K562 (cell line): ENCODE measurements around the gene ERN1. TPM values are rescaled to one million over a fixed set of nuclear protein-coding genes. Genes with fewer than 3 reads are reported as not detected.

Experiments
- BCOR ChIP-seq: fragments of 450-650 bp; IDR thresholded peaks from 2 replicates; pipeline ENCODE4 v1.6.1; 2016
- CHD7 ChIP-seq: fragments of 200-600 bp; sonication (generic); IDR thresholded peaks from one replicate; pipeline ENCODE4 v1.6.1; 2012; ENCODE audit warnings: mild to moderate bottlenecking, low read depth, low read length, inconsistent platforms
- EP300 ChIP-seq: IDR thresholded peaks from 2 replicates; pipeline ENCODE4 v1.6.1; 2012; ENCODE audit warnings: low read length, improper control_type of control experiment
- FOSL1 ChIP-seq: fragments of 200-800 bp; sonication (Bioruptor generic); conservative IDR thresholded peaks from 2 replicates; pipeline ENCODE4 v1.6.1; 2016; ENCODE audit warnings: missing genetic modification characterization, missing compliant biosample characterization
- GTF2A2 ChIP-seq: IDR thresholded peaks from 2 replicates; pipeline ENCODE4 v1.6.1; 2016; ENCODE audit warnings: mild to moderate bottlenecking, missing genetic modification characterization, missing compliant biosample characterization
- IRF9 ChIP-seq: fragments of 450-650 bp; IDR thresholded peaks from 2 replicates; pipeline ENCODE4 v1.6.1; 2016; ENCODE audit warnings: missing biosample characterization, missing genetic modification characterization
- KDM4B ChIP-seq, 2 experiments: fragments of 450-650 bp in 1 of 2; sonication (generic) in 1 of 2; IDR thresholded peaks; 2 replicates each; pipeline ENCODE4 v1.6.1; 2016 to 2017; ENCODE audit warnings: borderline replicate concordance in 2 of 2, antibody characterized with exemption in 1 of 2, low read depth in 1 of 2, mild to moderate bottlenecking in 1 of 2
- MCM7 ChIP-seq, 2 experiments: fragments of 450-650 bp; IDR thresholded peaks; 2 replicates each; pipeline ENCODE4 v1.6.1; 2016 to 2018
- NFE2L1 ChIP-seq: fragments of 450-650 bp; IDR thresholded peaks from 2 replicates; pipeline ENCODE4 v1.6.1; 2016; ENCODE audit warnings: missing genetic modification characterization, low read depth, mild to moderate bottlenecking, missing compliant biosample characterization, moderate library complexity, borderline replicate concordance
- POLR3A ChIP-seq: IDR thresholded peaks from 2 replicates; pipeline ENCODE4 v1.6.1; 2011; ENCODE audit warnings: borderline replicate concordance, mild to moderate bottlenecking, moderate library complexity; ENCODE audit not compliant: insufficient read length, insufficient read depth; ENCODE audit errors: extremely low read depth
- SIX5 ChIP-seq, 2 experiments: IDR thresholded peaks; 2 replicates each; pipeline ENCODE4 v1.6.1; 2011; ENCODE audit warnings: low read length in 2 of 2, borderline replicate concordance in 1 of 2, low read depth in 1 of 2, mild to moderate bottlenecking in 1 of 2, moderate library complexity in 1 of 2; ENCODE audit not compliant: insufficient read depth in 1 of 2
- TCF7L2 ChIP-seq: fragments of 150-350 bp; IDR thresholded peaks from 2 replicates; pipeline ENCODE4 v1.6.1; 2016; ENCODE audit warnings: low read depth, mild to moderate bottlenecking, low read length, moderate library complexity
- XRCC5 ChIP-seq: fragments of 200-400 bp; formaldehyde crosslinking; IDR thresholded peaks from 2 replicates; pipeline ENCODE4 v1.6.1; 2017; ENCODE audit warnings: low read depth, mild to moderate bottlenecking, low read length
- ZNF124 ChIP-seq: sonication (generic); formaldehyde crosslinking; IDR thresholded peaks from 2 replicates; pipeline ENCODE4 v1.8.1; 2022; ENCODE audit warnings: missing genetic modification reagents
- ZNF133 ChIP-seq: fragments of 250-450 bp; sonication (Bioruptor Pico); IDR thresholded peaks from 2 replicates; pipeline ENCODE4 v1.4.0; 2020; ENCODE audit warnings: mild to moderate bottlenecking
- ZNF140 ChIP-seq: fragments of 250-450 bp; sonication (Bioruptor Pico); IDR thresholded peaks from 2 replicates; pipeline ENCODE4 v1.8.0; 2021; ENCODE audit warnings: moderate library complexity, mild to moderate bottlenecking, inconsistent platforms
- ZNF316 ChIP-seq: fragments of 450-650 bp; IDR thresholded peaks from 2 replicates; pipeline ENCODE4 v1.6.1; 2016
- ZNF764 ChIP-seq: fragments of 250-450 bp; sonication (Bioruptor Pico); IDR thresholded peaks from 2 replicates; pipeline ENCODE4 v1.4.0; 2020; ENCODE audit warnings: low read depth, mild to moderate bottlenecking, moderate library complexity
- ZZZ3 ChIP-seq: fragments of 450-650 bp; IDR thresholded peaks from 2 replicates; pipeline ENCODE4 v1.6.1; 2016; ENCODE audit warnings: antibody characterized with exemption, mild to moderate bottlenecking, moderate library complexity
- polyA plus RNA-seq, 8 experiments: library from polyadenylated mRNA; depleted of rRNA in 4 of 8; stranded (reverse) in 5 of 8; unstranded in 3 of 8; fragments of >200 nt; fragmentation: Nextera tagmentation in 2 of 8; fragmentation: Illumina TruSeq in 1 of 8; extraction: Ambion mirVana in 2 of 8; extraction: Trizol in 1 of 8; gene quantifications; 2 replicates each; pipeline versions ENCODE4 v1.2.1 to v1.2.3, GENCODE V29; 2011 to 2014; ENCODE audit warnings: inconsistent platforms in 1 of 8, missing spikeins in 1 of 8
- total RNA-seq, 7 experiments: library from RNA; depleted of rRNA in 6 of 7; stranded (reverse); fragments of >200 nt in 6 of 7; fragmentation: Illumina TruSeq in 2 of 7; extraction: Trizol in 2 of 7; gene quantifications; 2 replicates each; pipeline versions ENCODE4 v1.2.1 to v1.2.3, GENCODE V29; 2011 to 2021; ENCODE audit warnings: low replicate concordance in 1 of 7

Gene ERN1
- total and polyA plus RNA-seq, 9 of the 15 experiments (the other 6 are each of a cell fraction or from before 2014, with no cell fraction given): 2.1 to 22.5 (median 7.3) TPM

- peak; percentile 89 for TF ChIP-seq ZNF316
- TF ChIP-seq GTF2A2 (tag): no peak
- no peak for TF ChIP-seq IRF9 (tag)
- TF ChIP-seq TCF7L2: no peak
- TF ChIP-seq POLR3A: no peak
- TF ChIP-seq ZNF764 (CRISPR knock-in tag): no peak
- TF ChIP-seq EP300: peak; percentile 90
- peak in 1 of 2 experiments; percentile 74; a peak in 1 of 4 replicates for TF ChIP-seq MCM7 (IDR thresholded peaks at IDR 0.05)
- TF ChIP-seq KDM4B (IDR thresholded peaks at IDR 0.05; ENCODE audit: borderline replicate concordance in 2 of 2, low read depth in 1 of 2): no peak
- TF ChIP-seq BCOR: peak; percentile 49; the same call in 1 of the 2 replicates
- TF ChIP-seq XRCC5: no peak
- no peak for TF ChIP-seq CHD7
- no peak for TF ChIP-seq SIX5 (IDR thresholded peaks at IDR 0.05; ENCODE audit: borderline replicate concordance in 1 of 2, insufficient read depth in 1 of 2, low read depth in 1 of 2, low read length in 2 of 2)
- no peak for TF ChIP-seq NFE2L1 (tag)
- TF ChIP-seq ZNF133 (CRISPR knock-in tag): no peak
- TF ChIP-seq FOSL1 (tag): peak; percentile 82
- no peak for TF ChIP-seq ZZZ3
- no peak for TF ChIP-seq ZNF124 (CRISPR knock-in tag)
- TF ChIP-seq ZNF140 (CRISPR knock-in tag): no peak
Measured at GRCh38 chr17:64024215-64024654, 105.7 kb downstream of the ERN1 start (continued).
